Fibroblast of lung (primary cell): ENCODE results near the gene RPL7A.

Experiments
- EZH2 ChIP-seq: IDR thresholded peaks from 2 replicates; pipeline ENCODE4 v1.5.1; 2012; ENCODE audit warnings: low read length, control low read depth, mild to moderate bottlenecking; ENCODE audit errors: missing control alignments
- TF ChIP-seq, protein P1 (sequence below), 2 donors: IDR thresholded peaks in 1 of 2; conservative IDR thresholded peaks in 1 of 2; 1 replicate in 1 of 2; 2 replicates in 1 of 2; pipeline ENCODE4 v1.5.1; 2011 to 2012; ENCODE audit warnings: low read length in 2 of 2, control low read depth in 1 of 2, inconsistent platforms in 1 of 2, low read depth in 1 of 2, mild to moderate bottlenecking in 1 of 2

DNA sequence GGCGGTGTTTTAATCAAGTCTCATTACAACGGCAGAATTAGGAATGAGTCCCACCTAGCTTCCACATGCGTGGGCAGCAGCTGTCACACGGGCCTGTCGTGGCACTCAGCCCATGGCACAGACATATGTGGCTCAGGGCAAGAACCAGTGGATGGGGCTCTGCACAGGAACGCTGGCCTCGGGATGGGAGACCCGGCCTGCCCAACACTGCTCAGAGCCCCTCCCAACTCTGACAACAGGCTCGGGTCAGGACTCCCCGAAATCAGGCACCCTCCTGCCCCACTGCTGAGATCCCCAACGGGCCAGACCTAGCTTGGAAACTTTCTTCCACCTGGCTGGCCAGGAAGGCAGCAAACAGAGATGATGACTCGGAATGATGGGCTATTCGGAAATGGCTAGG is 7.1 kb upstream of the RPL7A start:
- TF ChIP-seq, protein P1, sequence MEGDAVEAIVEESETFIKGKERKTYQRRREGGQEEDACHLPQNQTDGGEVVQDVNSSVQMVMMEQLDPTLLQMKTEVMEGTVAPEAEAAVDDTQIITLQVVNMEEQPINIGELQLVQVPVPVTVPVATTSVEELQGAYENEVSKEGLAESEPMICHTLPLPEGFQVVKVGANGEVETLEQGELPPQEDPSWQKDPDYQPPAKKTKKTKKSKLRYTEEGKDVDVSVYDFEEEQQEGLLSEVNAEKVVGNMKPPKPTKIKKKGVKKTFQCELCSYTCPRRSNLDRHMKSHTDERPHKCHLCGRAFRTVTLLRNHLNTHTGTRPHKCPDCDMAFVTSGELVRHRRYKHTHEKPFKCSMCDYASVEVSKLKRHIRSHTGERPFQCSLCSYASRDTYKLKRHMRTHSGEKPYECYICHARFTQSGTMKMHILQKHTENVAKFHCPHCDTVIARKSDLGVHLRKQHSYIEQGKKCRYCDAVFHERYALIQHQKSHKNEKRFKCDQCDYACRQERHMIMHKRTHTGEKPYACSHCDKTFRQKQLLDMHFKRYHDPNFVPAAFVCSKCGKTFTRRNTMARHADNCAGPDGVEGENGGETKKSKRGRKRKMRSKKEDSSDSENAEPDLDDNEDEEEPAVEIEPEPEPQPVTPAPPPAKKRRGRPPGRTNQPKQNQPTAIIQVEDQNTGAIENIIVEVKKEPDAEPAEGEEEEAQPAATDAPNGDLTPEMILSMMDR (conservative IDR thresholded peaks at IDR 0.05 in 1 of 2, IDR thresholded peaks at IDR 0.05 in 1 of 2; ENCODE audit: low read depth in 1 of 2, low read length in 2 of 2) = no peak
- TF ChIP-seq EZH2 = no peak
